Skeletal muscle tissue (tissue), 4 donors: ENCODE results near the gene CERT1. TPM values are rescaled to one million over a fixed set of nuclear protein-coding genes. Genes with fewer than 3 reads are reported as not detected.
"Not testable (repeated sequence)": the region's sequence is repeated elsewhere in the genome, so short reads cannot be mapped to it uniquely, and the experiment has no call there.

ENCODE experiments used
- H3K27ac ChIP-seq: one replicate; pipeline ENCODE4 v1.7.0; 2013; ENCODE audit warnings: mild to moderate bottlenecking, low read depth, low read length, inconsistent platforms
- H3K27me3 ChIP-seq, 3 donors: one replicate each; pipeline ENCODE4 v1.7.0; 2013; ENCODE audit warnings: low read length in 3 of 3; ENCODE audit not compliant: control insufficient read depth in 3 of 3, insufficient read depth in 3 of 3
- H3K36me3 ChIP-seq, 3 donors: one replicate each; pipeline ENCODE4 v1.7.0; 2013; ENCODE audit warnings: low read length in 3 of 3; ENCODE audit not compliant: control insufficient read depth in 3 of 3, insufficient read depth in 3 of 3
- H3K4me1 ChIP-seq, 3 donors: one replicate each; pipeline ENCODE4 v1.7.0; 2013; ENCODE audit warnings: low read length in 3 of 3, mild to moderate bottlenecking in 3 of 3; ENCODE audit not compliant: control insufficient read depth in 3 of 3, insufficient read depth in 3 of 3
- H3K4me3 ChIP-seq, 3 donors: one replicate each; pipeline ENCODE4 v1.7.0; 2013; ENCODE audit warnings: low read length in 3 of 3
- H3K9ac ChIP-seq, 3 donors: one replicate each; pipeline ENCODE4 v1.7.0; 2013; ENCODE audit warnings: low read length in 3 of 3, mild to moderate bottlenecking in 3 of 3, moderate library complexity in 2 of 3, low read depth in 1 of 3
- H3K9me3 ChIP-seq, 3 donors: one replicate each; pipeline ENCODE4 v1.7.0; 2013; ENCODE audit warnings: low read length in 3 of 3; ENCODE audit not compliant: control insufficient read depth in 3 of 3
- total RNA-seq: library from RNA; depleted of rRNA; stranded (reverse); fragments of >200 nt; gene quantifications from one replicate; pipeline ENCODE4 v1.2.3, GENCODE V29; 2014
- donor health status: Osteomylitis.

Gene CERT1
- total RNA-seq, 1 donor from 2014 or later = 36.5 TPM

DNA sequence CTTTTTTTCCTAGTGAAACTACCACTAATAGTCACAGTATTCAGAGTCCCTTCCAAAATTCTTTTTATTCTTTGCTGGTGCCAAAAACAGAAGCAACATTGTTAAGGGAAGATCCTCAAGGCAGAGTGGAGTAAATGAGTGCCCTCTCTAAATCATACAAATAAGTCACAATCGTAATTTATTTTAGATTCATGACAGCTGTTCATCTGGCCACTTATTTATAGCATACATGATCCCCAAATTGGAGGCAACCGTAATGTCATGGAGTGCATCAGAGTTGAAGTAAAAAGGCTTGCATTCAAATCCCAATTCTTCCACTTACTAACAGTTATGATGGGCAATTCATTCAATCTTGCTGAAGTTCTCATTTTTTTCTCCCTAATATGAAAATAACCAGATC lies 33.7 kb upstream of the CERT1 start:
- Histone ChIP-seq H3K27ac (no peak overlapping the region), H3K4me3 (no peak overlapping the region), H3K36me3 (no peaks in the 10 kb centered on the region), H3K9me3 (no peaks in the 10 kb centered on the region), H3K9ac (no peak overlapping the region), H3K4me1 (peaks cover 0 to 5% (median 4%) of the 10 kb centered on the region in 3 donors), H3K27me3 (no peaks in the 10 kb centered on the region)

DNA sequence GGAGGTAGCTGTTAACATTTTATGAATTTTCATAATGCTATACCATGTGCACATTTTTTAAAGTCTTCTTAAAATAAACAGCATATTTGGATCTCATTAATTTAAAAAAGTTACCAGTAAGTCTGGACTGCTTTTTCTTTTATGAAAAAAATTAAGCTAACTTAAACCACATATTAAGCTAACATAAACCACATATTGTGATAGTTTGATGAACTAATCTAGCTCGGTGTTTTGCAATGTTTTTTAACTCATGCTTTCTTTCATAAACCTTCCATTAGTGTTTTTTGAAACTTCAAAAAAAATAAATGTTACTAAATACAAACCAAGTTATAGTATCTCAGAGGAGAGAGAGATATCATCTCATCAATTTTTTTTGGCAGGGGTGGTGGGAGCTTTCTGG lies 26.8 kb upstream of the CERT1 start:
- H3K9me3 ChIP-seq = peaks cover 0 to under 1% (median 0%) of the 10 kb centered on the region in 3 donors
- peaks cover 0 to 5% (median 0%) of the 10 kb centered on the region in 3 donors for H3K36me3 ChIP-seq
- H3K4me1 ChIP-seq = peaks cover 3 to 10% (median 7%) of the 10 kb centered on the region in 3 donors
- H3K27ac ChIP-seq = no peak overlapping the region
- no peak overlapping the region for H3K4me3 ChIP-seq
- no peaks in the 10 kb centered on the region for H3K27me3 ChIP-seq
- H3K9ac ChIP-seq = no peak overlapping the region

DNA sequence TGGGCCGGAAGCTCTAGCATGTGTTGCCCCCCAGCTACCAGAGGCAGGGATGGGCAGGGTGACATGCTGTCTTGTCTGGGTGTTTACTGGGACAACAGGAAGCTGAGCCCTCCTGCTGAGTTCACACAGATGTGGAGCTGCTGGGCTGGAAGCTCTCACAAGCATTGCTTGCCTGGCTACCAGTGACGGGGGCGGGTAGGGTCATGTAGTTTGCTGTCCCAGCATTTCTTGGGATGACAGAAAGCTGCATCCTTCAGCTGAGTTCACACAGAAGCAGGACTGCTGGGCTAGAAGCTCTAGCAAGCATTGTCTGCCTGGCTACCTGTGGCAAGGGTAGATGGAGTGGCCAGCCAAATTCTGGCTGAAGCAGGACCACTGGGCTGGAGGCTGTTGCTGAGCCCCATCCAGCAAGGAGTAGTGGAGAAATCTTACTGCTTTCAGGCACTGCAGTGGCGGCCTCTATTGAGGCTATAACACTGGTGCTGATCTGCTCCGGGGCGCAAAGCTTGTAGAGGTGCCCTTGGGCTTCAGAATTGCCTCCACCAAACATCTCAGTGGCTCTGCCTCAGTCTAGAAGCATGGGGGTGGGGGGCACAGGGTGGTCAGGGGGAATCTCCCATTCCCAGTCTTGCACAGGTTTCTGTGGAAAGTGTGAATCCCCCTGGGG lies 25.4 kb upstream of the CERT1 start:
- Histone ChIP-seq H3K27me3 (no peaks in the 10 kb centered on the region), H3K4me1 (peaks cover 3 to 10% (median 7%) of the 10 kb centered on the region in 3 donors), H3K9ac (no peak overlapping the region), H3K27ac (no peak overlapping the region), H3K9me3 (peaks cover 0 to 2% (median 0%) of the 10 kb centered on the region in 3 donors), H3K4me3 (no peak overlapping the region), H3K36me3 (peaks cover 0 to 5% (median 0%) of the 10 kb centered on the region in 3 donors)

DNA sequence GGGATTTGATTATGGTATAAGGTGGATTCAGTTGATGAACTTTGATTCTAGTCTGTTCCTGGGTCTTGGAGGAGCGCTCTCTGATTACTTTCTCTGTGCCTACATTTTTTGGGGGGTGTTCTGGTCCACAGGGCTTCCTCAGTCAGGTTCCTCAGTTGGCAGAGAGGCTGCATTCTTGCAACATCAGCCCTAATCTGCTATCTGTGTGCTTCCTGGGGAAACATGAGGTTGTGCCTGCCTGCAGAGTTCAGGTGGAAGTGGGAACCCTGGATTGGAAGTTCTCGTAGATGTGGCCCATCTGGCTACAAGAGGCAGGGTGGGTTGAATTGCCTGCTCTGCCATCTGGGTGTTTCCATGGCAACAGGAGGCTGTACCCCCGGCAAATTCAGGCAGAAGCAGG lies 24.7 kb upstream of the CERT1 start:
- H3K4me1 ChIP-seq = peaks cover 3 to 10% (median 7%) of the 10 kb centered on the region in 3 donors
- H3K27ac ChIP-seq = no peak overlapping the region
- H3K9ac ChIP-seq = no peak overlapping the region
- no peak overlapping the region for H3K4me3 ChIP-seq
- H3K27me3 ChIP-seq = no peaks in the 10 kb centered on the region
- peaks cover 0 to 2% (median 0%) of the 10 kb centered on the region in 3 donors for H3K9me3 ChIP-seq
- peaks cover 0 to 5% (median 0%) of the 10 kb centered on the region in 3 donors for H3K36me3 ChIP-seq

DNA sequence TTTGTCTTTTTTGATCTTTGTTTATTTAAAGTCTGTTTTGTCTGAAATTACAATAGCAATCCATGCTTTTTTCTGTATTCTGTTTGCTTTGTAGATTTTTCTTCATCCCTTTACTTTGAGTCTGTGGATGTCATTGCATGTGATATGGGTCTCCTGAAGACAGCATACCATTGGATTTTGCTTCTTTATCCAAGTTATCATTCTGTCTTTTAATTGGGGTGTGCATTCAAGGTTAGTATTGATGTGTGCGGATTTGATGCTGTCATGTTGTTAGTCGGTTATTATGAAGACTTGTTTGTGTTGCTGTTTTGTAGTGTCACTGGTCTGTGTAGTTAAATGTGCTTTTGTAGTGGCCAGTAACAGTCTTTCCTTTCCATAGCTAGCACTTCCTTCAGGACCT lies 23.3 kb upstream of the CERT1 start:
- Histone ChIP-seq H3K36me3 (peaks cover 0 to 5% (median 0%) of the 10 kb centered on the region in 3 donors), H3K9ac (no peak overlapping the region), H3K4me3 (no peak overlapping the region)

DNA sequence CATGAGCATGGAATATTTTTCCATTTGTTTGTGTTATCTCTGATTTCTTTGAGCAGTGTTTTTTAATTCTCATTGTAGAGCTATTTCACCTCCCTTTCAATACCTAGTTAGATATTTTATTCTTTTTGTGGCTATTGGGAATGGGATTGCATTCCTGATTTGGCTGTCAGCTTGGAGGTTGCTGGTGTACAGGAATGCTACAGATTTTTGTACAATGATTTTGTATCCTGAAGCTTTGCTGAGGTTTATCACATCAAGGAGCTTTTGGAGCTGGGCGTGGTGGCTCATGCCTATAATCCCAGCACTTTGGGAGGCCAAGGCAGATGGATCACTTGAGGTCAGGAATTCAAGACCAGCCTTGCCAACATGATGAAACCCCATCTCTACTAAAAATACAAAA lies 22.3 kb upstream of the CERT1 start:
- H3K27me3 ChIP-seq, H3K9ac ChIP-seq, H3K4me3 ChIP-seq, H3K36me3 ChIP-seq, H3K27ac ChIP-seq, H3K9me3 ChIP-seq: not testable (repeated sequence)
- peaks cover 3 to 10% (median 7%) of the 10 kb centered on the region in 3 donors for H3K4me1 ChIP-seq

More for the DNA sequence above, 23.3 kb upstream of the CERT1 start:
- no peaks in the 10 kb centered on the region for H3K27me3 ChIP-seq
- H3K9me3 ChIP-seq = peaks cover 0 to 2% (median 0%) of the 10 kb centered on the region in 3 donors
- peaks cover 3 to 10% (median 7%) of the 10 kb centered on the region in 3 donors for H3K4me1 ChIP-seq
- H3K27ac ChIP-seq = no peak overlapping the region

DNA sequence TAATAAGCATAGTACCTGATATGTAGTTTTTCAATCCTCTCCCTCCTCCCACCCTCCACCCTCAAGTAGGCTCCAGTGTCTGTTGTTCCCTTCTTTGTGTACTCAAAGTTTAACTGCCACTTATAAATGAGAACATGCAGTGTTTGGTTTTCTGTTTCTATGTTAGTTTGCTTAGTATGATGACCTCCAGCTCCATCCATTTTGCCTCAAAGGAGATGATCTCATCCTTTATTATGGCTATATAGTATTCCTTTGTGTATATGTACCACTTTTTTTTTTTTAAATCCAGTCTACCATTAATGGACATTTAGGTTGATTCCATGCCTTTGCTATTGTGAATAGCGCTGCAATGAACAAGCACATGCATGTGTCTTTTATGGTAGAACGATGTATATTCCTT lies 20.8 kb upstream of the CERT1 start:
- no peak overlapping the region for H3K27ac ChIP-seq
- H3K36me3 ChIP-seq = peaks cover 0 to 5% (median 0%) of the 10 kb centered on the region in 3 donors
- H3K9ac ChIP-seq = no peak overlapping the region
- H3K4me1 ChIP-seq = peaks cover 3 to 10% (median 7%) of the 10 kb centered on the region in 3 donors
- no peak overlapping the region for H3K4me3 ChIP-seq
- no peaks in the 10 kb centered on the region for H3K27me3 ChIP-seq
- H3K9me3 ChIP-seq = peaks cover 0 to 2% (median 0%) of the 10 kb centered on the region in 3 donors

DNA sequence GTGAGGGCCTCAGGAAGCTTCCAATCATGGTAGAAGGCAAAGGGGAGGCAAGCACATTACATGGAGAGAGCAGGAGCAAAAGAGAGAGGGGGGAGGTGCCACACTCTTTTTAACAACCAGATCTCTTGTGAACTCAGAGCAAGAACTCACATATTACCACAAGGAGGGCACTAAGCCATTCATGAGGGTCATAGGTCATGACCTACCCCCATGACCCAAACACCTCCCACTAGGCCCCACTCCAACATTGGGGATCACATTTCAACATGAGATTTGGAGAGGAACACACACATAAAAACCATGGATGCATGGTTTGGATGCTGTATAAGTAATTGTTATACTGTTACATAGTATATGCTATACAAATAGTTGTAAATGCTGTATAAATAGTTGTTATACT lies 17.8 kb upstream of the CERT1 start:
- no peak overlapping the region for H3K27ac ChIP-seq
- no peak overlapping the region for H3K4me3 ChIP-seq
- peaks cover 0 to 2% (median 0%) of the 10 kb centered on the region in 3 donors for H3K4me1 ChIP-seq
- peaks cover 0 to 2% (median 0%) of the 10 kb centered on the region in 3 donors for H3K9me3 ChIP-seq
- H3K27me3 ChIP-seq = no peaks in the 10 kb centered on the region
- H3K36me3 ChIP-seq = no peaks in the 10 kb centered on the region
- H3K9ac ChIP-seq = no peak overlapping the region

DNA sequence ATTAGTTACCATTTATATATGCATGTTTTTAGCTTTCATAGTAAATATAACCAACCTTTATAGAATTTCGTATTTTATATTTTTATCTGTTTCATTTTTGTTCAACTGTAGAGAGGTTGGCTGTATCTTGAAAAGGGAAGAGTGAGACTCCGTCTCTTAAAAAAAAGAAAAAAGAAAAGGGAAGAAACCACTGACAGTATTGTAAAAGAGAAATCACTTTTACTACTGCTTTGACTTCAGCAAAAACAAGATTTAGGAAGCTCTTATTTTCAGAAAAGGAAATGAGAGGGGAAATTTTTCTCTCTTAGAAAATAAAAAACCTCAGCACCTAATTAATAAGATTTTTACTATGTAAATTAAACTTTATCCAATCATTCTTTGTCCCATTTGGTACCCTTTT lies 14.6 kb upstream of the CERT1 start:
- Histone ChIP-seq H3K36me3 (no peaks in the 10 kb centered on the region), H3K27ac (no peak overlapping the region)

DNA sequence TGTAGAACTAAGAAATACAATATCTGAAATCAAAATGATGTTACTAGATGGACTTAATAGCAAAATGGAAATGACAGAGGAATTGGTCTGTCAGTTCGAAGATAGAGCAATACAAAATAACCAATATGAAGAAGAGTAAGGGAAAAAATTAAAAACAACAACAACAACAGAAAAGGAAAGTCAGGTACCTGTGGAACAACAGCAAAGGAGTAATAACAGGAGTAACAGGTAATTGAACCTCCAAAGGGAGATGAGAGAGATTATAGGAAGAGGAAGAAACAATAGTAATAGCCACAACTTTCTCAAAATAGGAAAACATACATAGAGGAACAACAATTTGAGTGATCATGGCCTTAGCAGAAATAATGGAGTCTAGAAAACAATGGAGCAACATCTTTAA lies 13.9 kb upstream of the CERT1 start:
- Histone ChIP-seq H3K4me3 (no peak overlapping the region), H3K27me3 (no peaks in the 10 kb centered on the region), H3K9me3 (no peaks in the 10 kb centered on the region), H3K27ac (no peak overlapping the region), H3K4me1 (peaks cover 0 to 2% (median 0%) of the 10 kb centered on the region in 3 donors), H3K36me3 (peaks cover 0 to 3% (median 0%) of the 10 kb centered on the region in 3 donors), H3K9ac (no peak overlapping the region)

More for the DNA sequence above, 14.6 kb upstream of the CERT1 start:
- H3K9me3 ChIP-seq = no peaks in the 10 kb centered on the region
- H3K4me3 ChIP-seq = no peak overlapping the region
- no peaks in the 10 kb centered on the region for H3K27me3 ChIP-seq
- H3K9ac ChIP-seq = no peak overlapping the region
- peaks cover 0 to 2% (median 0%) of the 10 kb centered on the region in 3 donors for H3K4me1 ChIP-seq
